GM21360 (cell line): ENCODE data around the gene AGTRAP.

Experiments
- ATAC-seq: cut with Tn5 transposase; IDR thresholded peaks from one replicate; pipeline ENCODE4 v1.9.1; 2021; ENCODE audit warnings: mild to moderate bottlenecking, moderate library complexity; ENCODE audit not compliant: unreplicated experiment

The AGTRAP gene

DNA sequence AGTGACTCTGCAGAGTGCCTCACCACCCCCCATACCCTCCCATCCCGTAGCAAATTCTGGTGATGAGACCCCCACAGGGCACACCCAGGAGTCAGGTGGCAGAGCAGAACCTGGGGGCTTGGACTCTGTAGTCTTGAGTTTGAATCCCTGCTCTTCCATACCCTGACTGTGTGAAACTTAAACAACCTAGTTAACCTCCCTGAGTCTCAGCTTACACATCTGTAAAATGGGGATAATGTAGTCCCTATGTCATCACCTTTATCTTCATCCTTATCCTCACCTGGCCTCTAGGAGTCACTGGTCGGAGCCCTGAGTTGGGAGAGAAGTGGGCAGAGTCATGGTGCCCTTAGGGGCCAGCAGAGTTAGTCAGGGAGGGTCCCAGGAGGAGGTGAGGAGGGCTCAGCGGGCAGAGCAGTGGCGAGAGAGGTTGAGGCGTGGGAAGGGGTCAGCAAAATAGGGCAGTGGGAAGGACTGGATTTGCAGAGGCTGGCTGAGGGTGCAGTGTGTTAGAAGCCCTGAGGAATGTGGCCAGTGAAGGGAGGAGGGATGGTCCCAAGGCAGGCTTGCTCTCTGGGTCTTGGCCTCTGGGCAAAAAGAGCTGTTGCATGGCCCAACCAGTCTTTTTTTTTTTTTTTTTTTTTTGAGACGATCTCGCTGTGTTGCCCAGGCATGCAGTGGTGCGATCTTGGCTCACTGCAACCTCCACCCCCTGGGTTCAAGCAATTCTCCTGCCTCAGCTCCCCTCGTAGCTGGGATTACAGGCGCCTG lies 44.6 kb downstream of the AGTRAP start:
- ATAC-seq: no peak

GRCh38 chr1:11781297-11781696 lies 45.4 kb downstream of the AGTRAP start:
- ATAC-seq: no peak

GRCh38 chr1:11782127-11782708 lies 46.3 kb downstream of the AGTRAP start:
- ATAC-seq: no peak

DNA sequence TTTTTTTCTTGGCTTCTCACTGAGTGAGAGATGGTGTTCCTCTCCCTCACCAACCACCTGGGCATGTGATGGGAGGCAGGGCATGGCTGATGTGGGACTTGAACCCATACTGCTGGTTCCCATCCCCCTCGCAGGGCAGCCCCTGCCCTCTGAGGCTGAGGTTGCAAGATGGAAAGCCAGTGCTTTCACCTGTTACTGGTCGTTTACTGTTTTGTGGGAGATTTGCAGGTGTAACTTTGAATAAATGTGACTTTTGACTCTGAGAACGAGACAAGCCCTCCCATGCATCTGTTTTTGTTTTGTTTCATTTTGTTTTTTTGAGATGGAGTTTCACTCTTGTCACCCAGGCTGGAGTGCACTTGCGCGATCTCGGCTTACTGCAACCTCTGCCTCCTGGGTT lies 47.6 kb downstream of the AGTRAP start:
- ATAC-seq: no peak

DNA sequence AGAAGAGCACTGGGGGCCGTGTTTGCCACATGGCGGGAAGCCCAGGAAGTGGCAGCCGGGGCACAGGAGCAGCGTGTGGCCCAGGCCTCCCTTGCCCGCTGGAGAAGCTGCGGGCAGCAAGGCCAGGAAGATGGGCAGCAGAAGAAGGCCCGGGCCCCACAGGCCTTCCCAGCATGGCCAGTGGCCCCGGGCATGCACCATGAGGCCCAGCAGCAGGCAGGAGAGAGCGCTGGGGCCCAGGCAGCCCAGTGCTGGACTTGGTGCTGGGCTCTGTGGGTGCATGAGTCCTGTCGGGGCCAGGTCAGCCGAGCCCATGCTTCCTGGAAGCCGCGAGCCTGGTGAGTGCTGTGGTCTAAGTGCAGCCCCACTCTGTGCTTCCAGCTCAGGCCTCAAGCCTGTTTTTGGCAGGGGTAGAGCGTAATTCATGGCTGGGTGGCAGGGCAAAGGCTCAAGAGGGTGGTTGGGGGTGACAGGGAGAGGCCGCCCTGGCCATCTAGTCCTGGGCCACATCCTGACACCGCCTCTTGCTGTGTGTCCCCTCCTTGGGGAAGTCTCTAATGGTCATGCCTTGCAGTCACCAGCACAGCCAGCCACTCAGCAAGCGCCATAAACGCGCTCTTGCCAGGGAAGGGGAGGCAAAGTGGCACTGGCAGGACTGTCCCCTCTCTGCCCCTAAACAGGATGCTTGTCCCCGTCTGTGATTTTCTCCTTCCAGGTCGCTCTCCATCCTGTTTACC lies 48.5 kb downstream of the AGTRAP start:
- no peak for ATAC-seq

- ATAC-seq: peak; percentile 48
Measured at GRCh38 chr1:11784993-11785769, 49.2 kb downstream of the AGTRAP start.

GRCh38 chr1:11786168-11786567 lies 50.2 kb downstream of the AGTRAP start:
- ATAC-seq: no peak

DNA sequence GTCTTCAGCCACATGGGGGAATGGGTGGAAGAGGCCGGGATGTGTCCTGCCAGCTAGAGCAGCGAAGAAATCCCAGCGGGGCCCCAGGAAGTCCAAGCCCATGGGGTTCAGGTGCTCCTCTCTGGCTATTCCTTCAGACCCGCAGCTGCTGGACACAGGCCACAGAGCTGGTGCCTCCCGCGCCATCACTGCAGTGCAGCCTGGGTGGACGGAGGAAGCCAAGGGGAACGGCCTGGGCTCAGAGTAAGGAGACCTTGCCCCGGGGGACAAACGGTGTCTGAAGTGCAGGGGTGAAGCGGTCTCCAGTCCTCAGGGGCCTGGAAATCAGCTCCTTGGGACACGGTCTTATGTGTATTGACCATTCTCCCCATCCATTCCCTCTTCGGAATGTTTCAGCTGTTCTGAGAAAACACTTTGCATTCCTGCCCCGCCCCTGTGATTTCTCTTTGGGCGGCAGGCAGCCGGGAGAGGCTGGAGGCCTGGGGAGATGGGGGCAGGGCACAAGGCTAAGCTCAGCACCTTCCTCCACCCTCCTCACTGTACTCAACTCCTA lies 51.4 kb downstream of the AGTRAP start:
- no peak for ATAC-seq

GRCh38 chr1:11787804-11788436 lies 52.0 kb downstream of the AGTRAP start:
- no peak for ATAC-seq

DNA sequence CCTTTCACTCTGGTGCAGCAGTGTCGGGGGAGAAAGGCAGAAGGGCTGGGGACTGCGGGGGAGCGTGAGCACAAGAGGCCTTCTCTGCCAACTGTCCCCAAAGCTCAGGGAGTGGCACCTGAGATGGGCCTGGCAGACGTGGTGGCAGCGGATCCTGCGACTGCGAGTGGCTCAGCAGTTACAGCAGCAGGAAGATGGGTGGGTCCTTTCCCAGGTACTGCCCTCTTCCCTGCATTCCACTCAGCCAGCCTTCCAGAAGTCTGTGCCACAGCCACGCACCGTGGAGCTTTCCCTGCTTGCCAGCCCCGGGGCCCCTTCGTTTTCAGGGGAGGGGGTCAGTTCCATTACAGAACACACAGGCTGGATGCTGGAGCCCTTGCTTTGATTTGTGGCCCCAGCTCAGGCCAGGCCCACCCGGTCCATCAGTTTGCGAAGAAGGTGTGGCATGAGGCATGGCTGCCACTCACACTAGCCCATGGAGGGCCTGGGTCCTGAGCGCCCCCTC lies 52.7 kb downstream of the AGTRAP start:
- ATAC-seq: no peak

- ATAC-seq: no peak
Measured at GRCh38 chr1:11789126-11790067, 53.5 kb downstream of the AGTRAP start.

GRCh38 chr1:11790101-11790879 lies 54.4 kb downstream of the AGTRAP start:
- ATAC-seq: no peak

DNA sequence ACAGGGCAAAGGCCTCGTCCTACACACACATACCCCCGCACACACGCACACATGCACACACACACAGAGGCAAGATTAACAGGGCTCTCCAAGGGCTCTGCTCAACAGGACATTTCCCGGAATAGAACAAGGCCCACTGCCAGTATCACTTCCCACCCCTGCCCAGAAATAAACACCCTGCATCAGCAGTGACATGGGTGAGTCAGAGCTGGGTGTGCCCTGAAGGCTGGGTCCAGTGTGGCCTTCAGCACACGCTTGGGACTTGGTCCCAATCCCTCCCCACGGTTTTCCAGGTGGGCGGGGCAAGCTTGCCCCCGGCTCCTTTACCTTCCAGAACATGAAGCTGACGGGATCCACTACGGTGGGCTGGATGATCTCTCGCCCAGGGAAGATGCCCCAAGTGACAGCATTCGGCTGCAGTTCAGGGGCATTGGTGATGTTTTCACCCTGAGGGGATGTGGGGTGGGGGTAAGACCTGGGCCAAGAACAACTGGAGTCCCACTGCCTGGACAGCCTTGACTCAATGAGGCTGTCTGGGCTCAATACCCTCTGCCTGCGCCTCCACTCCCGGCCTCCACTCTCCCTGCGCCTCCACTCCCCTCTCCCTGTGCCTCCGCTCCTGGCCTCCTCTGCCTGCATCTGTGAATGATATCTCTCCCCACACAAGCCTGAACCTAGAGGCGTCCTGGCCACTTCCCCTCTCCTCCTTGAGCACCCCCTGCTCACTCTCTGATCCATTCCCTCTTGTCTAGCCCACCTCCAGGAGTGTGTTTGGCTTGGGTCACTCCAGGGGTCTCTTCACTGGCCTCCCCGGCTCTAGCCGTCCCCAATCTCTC lies 55.2 kb downstream of the AGTRAP start:
- ATAC-seq: no peak

DNA sequence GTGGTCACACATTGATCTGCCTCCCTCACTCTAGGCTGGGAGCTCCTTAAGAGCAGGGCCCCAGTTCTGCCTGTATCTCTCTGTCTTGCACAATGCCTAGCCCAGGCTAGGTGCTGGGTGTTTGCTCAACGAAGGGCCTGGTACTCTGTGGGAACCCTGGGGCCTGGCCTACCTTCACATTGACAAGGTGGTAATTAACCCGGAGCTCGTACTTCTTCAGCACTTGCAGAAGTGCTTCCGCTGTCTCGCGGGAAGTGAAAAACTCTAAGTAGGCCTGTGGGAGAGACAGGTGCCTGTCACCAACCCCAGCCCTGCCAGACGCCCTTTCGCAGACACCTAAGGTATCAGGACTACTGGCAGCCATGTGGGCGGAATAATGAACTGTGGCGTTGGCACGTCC lies 56.2 kb downstream of the AGTRAP start:
- no peak for ATAC-seq

DNA sequence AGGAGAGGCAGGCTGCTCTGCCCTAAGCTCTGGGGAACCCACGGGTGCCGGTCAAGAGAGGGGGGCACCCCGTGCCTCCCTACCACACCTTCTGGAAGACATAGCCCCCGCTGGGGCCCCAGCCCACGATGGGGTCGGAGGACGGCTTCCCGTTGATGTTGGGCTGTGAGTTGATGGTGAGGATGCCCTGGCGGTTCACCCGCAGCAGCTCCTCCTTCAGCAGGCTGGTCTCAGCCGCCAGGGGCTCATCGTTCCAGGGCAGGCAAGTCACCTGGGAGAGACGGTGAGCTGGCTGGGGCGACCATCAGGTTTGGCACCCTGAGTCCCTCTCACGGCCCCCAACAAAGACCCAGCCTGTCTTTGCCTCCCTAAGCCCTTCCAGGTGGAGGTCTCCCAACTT lies 57.9 kb downstream of the AGTRAP start:
- ATAC-seq: no peak

DNA sequence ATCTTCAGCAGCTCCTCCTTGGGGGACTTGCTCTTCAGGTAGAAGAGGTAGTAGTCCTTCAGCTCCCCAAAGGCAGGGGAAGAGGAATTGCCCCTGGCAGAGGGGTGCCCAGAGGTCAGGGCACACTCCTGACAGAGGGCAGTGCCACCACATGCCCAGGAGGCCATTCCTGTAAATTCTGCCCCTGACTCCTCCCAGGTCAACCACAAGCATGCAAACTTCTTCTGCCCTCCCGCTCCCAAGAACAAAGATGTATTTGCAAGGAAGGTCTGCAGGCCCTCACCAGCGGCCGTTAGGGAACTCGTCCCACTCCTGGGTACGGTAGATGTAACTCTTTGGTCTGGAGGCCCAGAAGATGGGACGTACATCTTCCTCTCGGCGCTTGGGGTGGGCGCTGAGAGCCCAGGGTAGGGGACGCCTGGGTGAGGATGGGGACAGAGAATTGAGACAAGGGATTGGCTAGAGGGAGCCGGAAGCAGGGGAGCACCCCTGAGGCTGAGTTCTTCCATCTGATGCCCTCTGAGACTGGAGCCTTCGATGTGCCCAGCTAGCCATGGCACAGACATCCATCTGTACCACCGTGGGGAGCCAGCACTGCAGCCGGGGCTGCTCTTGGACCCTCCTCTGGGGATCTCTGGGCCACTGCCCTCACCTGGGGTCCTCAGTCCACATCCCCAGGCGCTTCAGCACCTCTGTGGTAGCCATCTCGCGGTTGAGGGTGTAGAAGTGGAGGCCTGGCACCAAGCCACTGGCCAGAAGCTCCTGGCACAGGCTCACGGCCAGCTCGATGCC lies 58.7 kb downstream of the AGTRAP start:
- ATAC-seq: no peak
